NCI-H1694 (cell line): ENCODE results near the gene ATG16L1.
"Not testable (repeated sequence)": the region's sequence is repeated elsewhere in the genome, so short reads cannot be mapped to it uniquely, and the experiment has no call there.

Source experiments
- DNase-seq: peaks from one replicate; lab custom pipeline; 2025; lab: John Stamatoyannopoulos, UW

The ATG16L1 gene

DNA sequence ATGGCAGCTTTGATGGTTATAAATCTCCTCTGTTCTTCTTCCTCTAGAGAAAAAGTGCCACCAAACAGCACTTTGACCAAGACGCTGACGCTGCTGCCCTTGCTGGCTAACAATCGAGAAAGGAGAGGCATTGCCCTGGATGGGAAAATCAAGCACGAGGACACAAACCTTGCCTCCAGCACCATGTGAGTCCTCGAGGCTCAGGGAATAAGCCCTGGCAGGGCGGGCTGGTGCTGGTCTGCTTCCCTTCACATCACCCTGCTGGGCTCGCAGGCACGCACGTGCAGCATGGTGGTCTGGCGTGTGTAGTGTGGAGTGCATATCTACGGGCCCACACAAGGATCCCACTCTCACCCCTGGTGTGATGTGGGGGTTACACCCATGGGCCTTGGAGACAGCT is 83.4 kb downstream of the ATG16L1 start:
- DNase-seq: no peak

DNA sequence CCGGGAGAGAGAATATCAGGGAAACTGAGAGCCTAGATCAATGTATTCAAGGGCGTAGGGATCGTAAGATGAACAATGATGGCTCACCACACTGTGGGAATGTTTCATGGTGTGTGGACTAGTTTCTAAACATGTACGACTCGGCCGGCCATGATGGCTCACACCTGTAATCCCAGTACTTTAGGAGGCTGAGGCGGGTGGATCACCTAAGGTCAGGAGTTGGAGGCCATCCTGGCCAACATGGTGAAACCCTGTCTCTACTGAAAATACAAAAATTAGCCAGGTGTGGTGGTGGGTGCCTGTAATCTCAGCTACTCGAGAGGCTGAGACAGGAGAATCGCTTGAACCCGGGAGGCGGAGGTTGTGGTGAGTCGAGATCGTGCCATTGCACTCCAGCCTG is 84.6 kb downstream of the ATG16L1 start:
- not testable (repeated sequence) for DNase-seq

DNA sequence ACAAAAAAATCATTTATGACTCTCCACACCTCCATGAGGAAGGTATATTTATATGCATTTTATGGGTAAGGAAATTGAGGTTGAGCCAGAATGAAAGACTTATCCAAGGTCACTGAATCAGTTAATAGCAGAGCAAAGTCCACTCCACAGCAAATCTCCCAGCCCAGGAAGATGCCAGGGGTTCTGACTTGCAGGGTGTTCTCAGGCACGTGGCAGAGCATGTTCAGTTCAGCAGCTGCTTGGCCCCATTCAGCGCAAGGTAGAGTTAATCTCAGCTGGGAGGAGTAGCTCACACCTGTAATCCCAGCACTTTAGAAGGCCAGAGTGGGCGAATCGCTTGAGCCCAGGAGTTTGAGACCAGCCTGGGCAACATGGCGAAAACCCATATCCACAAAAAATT is 85.1 kb downstream of the ATG16L1 start:
- DNase-seq: no peak

DNA sequence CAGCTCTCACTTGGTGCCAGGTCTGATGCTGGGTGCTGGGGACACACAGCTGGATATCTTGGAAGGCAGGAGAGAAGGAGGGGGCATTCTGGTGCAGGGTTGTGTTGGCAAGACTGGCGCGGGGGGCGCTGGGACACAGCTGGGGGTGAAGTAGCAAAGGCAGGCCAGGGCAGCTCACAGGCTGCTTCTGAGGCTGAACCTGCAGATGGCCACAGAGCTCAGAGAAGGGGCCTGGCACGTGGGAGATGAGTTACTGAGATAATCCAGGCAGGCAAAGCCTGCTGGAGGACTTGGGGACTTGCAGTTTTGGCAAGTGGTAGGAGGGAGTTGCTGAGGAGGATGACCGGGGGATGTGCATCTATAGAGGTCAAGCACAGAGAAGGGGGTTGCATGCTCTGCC is 86.6 kb downstream of the ATG16L1 start:
- DNase-seq: no peak

DNA sequence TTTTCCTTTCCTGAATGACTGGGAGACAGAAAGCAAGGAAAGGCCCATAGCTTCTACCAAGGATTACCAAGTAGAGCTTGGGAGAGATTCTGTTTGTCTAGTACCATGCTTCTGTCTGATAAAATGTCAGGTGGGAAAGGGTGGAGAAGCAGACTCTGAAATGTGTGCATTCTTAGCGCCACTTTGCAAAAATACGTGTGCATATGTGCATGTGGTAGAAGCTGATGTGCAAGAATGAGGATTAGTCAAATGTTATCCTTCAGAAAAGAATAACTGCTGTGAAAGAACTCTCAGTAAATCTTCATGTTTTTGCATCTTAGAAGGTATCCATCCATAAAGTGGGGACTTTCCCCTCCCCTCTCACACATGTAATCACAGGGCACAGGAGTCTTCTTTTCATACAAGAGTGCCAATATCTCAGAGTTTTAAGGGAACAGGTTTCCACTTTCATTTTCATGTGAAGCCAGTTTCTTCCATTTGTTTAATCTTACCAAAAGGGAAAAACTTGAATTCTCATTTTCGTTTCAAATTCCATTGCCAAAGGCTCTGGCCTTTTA is 87.4 kb downstream of the ATG16L1 start:
- no peak for DNase-seq

DNA sequence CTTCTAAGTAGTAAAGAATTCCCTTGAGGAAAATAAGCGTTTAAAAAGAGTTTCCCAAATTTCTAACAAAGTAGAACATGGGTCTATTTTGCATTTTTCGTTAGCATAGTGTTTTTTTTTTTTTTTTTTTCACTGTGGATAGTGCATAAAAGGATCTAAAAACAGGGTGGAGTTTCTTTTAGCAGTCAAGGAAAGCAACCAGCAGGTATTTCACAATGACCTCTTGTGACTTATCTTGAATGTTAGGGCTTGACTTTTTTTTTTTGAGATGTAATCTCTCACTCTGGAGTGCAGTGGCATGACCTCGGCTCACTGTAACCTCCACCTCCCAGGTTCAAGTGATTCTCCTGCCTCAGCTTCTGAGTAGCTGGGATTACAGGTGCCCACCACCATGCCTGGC is 88.0 kb downstream of the ATG16L1 start:
- no peak for DNase-seq

DNA sequence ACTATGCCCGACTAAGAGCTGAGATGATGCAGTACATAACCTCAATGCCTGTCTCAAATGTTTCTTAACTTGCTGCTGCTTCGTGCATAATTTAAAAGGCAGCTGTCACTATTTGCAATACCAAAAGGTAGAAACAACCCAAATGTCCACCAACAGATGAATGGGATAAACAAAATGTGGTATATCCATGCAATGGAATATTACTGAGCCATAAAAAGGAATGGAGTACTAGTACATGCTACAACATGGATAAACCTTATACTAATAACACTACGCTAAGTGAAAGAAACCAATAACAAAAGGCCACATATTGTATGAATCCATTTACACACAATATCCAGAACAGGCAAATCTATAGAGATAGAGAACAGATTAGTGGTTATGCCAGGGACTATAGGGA is 89.8 kb downstream of the ATG16L1 start:
- no peak for DNase-seq

DNA sequence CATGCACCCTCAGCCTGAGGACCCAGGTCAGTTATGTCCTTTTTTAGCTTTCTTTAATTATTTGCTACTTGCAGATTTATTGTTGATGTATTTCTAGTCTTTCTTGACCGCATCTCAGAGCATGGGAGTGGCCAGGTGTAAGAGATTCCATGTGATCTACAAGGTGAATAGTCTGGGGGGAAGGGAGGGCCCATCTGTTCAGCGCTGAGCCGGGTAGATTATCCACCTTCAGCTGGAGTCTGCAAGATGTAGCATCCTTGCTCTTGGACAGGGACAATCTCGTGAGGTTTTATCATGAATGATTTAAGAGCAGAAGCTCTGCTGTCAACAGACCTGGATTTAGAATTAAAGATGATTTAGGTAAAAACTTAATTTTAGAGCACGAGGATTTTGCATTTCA is 90.8 kb downstream of the ATG16L1 start:
- DNase-seq: no peak

DNA sequence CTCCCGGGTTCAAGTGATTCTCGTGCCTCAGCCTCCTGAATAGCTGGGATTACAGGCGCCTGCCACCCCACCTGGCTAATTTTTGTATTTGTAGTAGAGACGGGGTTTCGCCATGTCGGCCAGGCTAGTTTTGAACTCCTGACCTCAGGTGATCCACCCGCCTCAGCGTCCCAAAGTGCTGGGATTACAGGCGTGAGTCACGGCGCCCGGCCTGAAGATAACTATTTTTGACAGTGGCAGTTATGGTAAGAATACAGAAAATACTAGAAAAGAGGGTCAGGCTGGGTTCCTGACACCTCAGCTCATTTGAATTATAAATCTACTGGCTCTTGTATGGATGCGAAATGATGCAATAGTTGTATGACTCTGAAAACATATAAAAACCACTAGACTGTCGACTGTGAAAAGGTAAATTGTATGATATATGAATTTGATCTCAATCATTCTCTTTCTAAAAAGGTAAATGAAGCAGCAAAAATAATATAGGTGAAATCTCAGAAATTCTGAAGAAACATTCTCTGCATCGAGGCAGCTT is 91.8 kb downstream of the ATG16L1 start:
- no peak for DNase-seq
